Peyer's patch (tissue), 4 donors: ENCODE measurements around the gene CNTN4.

ENCODE experiments used
- CTCF ChIP-seq, 6 experiments: fragments of 450-650 bp in 4 of 6; fragments of 200-600 bp in 2 of 6; sonication (generic) in 1 of 6; IDR thresholded peaks; one replicate each; pipeline ENCODE4 v1.5.1; 2017 to 2019; ENCODE audit warnings: antibody characterized with exemption in 6 of 6, mild to moderate bottlenecking in 3 of 6, moderate library complexity in 1 of 6
- POLR2A ChIP-seq, 2 donors: fragments of 450-650 bp; IDR thresholded peaks; one replicate each; pipeline ENCODE4 v1.5.1; 2017; ENCODE audit warnings: antibody characterized with exemption in 2 of 2, mild to moderate bottlenecking in 2 of 2, moderate library complexity in 2 of 2

GRCh38 chr3:2783261-2783660, 684.6 kb downstream of the CNTN4 start:
- TF ChIP-seq CTCF (IDR thresholded peaks at IDR 0.05): no peak
- TF ChIP-seq POLR2A (IDR thresholded peaks at IDR 0.05): no peak
